Activated T-cell treated with anti-CD3 and anti-CD28 coated beads for 24 hours (primary cell): ENCODE data around the gene IVD.

Source experiments
- DNase-seq: peaks from one replicate; pipeline ENCODE4 v3.0.0-alpha.2; 2020; ENCODE audit warnings: low read depth

IVD gene

DNA sequence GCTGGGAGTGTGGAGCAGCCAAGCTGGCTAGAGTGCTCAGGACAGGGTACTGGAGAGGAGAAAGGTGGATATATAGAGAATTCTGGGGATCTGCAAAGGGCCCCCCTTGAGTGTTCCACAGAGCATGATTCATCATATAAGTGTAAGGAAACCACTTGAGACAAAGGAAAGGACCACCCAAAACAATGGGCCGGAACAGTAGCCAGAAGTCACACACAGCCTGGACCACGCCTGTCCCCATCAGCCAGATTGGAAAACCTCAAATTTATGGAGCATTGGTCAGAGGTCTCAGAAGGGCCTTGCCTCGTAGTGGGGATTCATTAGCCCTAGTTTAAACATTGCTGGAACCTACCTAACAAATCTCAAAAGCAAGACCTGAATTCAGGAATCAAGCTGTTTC is 28.0 kb upstream of the IVD start:
- DNase-seq: no peak

DNA sequence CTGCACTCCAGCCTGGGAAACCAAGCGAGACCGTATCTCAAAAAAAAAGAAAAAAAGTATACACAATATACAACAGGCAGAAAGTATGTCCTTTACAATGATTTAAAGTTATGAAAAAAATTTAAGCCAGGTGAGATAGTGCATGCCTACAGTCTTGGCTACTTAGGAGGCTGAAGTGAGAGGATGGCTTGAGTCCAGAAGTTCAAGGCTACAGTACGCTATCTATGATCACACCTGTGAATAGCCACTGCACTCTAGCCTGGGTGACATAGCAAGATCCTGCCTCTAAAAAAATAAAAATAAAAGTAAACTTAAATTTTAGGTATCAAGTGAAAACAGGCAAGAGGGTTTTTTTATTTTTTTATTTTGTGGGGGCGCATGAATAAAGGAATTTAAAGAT is 26.2 kb upstream of the IVD start:
- no peak for DNase-seq

DNA sequence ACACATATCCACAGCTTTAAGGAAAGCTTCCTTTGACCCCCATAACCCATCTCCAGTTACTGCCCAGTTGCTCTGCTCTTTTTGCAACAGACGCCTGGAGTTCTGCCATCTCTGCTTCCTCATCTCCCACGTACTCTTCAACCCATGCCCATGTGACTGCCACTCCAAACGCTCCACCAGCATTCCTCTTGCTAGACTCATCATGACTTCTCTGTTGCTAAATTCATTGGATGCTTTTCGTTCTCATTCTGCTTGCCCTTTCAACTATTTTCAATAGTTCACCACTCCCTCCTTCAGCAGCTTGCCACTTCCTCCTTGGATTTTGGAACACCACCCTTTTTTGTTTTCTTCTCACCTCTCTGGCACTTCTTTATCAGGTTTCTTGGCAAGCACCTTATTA is 25.7 kb upstream of the IVD start:
- no peak for DNase-seq

DNA sequence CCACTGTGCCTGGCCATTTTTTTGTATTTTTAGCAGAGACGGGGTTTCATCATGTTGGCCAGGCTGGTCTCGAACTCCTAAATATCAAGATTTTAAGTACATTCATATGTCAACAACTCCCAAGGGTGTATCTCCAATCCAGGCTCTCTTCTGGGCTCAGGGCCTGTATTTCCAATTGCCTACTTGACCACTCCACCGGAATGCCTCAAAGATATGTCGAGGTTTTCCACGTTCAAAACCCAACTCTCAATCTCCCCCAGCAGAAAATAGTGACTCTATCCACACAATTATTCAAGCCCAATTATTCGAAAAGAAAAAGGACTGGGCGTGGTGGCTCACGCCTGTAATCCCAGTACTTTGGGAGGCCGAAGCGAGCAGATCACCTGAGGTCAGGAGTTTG is 25.0 kb upstream of the IVD start:
- no peak for DNase-seq

DNA sequence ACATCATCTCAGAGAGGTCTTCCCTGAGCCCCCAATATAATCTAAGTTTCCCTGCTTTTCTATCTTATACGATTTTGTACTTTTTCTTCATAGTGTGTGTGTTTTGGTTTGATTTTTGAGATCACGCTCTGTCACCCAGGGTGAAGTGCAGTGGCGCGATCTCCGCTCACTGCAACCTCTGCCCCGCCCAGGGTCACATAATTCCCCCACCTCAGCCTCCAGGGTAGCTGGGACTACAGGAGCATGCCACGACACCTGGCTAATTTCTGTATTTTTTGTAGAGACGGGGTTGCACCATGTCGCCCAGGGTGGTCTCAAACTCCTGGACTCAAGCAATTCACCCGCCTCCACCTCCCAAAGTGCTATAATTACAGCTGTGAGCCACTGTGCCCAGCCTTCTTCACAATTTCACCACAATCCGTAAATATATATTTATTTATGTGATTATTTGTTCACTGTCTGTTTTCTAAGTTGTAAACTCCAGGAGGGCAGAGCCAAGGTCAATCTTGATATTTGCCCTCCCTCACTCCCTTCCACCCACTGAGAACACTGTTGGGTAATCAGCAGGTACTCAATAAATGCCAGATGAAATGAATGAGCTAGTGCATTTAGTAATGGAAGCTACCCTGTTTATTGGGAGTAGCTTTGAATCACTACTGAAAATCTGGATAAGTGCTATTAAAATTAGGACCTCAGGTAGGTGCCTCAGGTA is 23.6 kb upstream of the IVD start:
- no peak for DNase-seq

DNA sequence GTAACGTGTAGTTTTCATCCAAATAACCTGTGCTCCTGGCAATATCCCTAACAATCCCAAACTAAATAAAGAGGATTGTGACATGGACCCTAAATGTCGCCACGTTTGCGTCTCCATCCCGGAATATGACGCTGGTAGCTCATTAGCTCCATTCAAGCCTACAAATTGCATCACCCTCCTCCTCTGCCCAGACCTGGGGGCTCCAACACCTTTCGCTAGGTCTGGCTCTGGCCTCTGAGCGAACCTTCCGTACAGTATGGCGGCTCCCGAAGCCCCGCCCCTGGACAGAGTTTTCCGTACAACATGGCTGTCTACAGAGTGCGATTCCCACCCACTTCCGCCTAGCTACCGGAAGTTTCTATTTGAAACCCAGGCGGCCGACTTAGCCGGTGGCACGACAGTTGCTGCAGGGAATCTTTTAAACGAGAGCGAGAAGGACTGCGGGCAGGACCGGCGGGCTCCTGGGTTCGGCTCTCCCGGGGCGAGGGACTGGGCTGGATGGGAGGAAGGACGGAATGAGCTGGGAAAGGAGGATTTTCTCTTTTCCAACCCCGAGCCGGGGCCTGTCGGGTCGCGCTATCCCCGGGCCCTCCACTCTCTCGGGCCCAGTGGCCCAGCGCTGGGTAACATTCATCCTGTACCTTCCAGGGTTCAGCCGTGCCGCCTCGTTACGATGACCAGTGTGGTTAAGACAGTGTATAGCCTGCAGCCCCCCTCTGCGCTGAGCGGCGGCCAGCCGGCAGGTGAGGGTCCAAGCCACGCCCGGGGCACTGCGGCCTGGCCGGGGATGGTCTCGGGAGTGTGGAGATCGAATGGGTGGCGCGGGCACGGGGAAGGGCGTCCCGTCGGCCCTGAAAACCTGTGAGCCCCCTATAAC is 22.8 kb upstream of the IVD start, which contains the start of gene KNSTRN:
KNSTRN (plus strand) TSS at position 142 of the 877 bp plus-strand sequence; CDS start at position 257, 115 bp downstream.
- DNase-seq: peak; percentile 90

DNA sequence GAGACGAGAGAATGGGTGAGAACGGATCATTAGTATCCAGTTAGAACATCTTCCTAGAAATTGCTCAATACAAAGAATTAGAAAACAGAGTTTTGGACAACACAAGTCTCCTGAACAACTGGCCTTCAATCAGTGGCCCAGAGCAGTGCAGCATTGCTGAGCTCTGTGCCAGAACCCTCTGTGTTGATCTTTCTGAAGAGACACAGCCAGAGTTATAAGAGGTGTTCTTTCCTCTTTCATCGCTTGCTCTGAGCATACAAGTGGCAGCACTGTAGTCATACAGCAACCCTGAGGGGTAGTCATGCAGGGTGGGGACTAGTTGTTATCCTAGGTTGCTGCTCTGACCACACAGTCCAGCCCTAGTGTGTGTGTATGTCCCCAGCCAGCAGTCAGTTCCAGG is 19.1 kb upstream of the IVD start:
- no peak for DNase-seq

DNA sequence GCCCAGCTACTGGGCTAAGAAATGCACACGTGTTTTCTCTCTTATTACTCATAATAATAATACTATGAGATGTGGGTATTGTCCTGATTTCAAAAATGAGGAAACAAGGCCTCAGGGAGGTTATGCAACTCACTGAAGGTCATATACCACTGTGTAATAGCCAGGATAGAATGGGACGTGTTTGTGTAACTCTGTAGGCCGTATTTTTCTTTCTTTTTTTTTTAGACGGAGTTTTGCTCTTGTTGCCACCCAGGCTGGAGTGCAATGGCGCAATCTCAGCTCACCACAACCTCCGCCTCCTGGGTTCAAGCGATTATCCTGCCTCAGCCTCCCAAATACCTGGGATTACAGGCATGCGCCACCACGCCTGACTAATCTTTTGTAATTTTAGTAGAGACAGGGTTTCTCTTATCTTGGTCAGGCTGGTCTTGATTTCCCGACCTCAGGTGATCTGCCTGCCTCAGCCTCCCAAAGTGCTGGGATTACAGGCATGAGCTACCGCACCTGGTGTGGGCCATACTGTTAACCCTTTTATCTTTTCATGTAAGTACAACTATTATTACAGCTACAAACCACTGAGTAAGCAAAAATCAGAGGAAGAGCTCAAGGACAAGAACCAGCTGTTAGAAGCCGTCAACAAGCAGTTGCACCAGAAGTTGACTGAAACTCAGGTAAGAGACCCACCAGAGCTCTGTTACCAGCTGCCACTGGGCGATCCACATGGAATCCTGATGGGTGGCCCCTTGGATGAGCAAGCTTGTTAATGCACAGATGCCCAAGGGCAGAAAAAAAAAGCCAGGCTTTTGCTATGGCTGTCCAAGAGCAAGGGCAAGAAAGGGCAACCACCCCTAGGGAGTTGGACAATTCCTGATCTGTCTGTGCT is 16.4 kb upstream of the IVD start:
- no peak for DNase-seq

DNA sequence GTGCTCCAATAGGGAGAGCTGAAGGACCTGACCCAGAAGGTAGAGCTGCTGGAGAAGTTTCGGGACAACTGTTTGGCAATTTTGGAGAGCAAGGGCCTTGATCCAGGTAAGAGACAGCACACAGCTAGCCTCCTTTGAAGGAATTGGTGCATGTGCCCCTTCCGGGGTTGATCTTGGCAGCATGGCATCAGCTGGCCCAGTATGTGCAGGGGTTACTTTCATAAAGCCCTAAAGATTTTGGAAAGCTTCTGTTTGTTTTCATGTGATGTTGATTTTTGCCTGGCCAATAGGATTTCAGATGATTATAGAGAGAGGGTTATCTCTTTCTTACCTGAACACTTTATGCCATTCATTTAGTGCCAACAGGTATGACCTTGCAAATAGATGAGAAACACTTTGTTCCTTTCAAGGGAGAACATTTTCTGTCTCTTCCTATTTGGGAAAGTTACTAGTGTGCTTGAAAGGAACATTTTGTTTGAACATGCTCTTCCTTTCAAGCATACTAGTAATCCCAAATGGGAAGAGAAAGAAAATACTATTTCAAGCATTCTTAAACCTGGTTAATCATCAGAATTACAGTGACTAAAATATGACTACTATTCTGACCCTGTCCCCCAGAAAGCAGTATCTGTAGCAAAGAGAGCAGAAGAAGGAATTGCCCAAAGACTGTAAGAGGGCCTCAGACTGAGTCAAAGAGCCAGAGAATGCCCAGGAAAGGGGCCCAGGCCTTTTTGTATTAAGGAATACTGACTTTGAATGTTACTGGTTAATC is 15.6 kb upstream of the IVD start:
- DNase-seq: no peak

DNA sequence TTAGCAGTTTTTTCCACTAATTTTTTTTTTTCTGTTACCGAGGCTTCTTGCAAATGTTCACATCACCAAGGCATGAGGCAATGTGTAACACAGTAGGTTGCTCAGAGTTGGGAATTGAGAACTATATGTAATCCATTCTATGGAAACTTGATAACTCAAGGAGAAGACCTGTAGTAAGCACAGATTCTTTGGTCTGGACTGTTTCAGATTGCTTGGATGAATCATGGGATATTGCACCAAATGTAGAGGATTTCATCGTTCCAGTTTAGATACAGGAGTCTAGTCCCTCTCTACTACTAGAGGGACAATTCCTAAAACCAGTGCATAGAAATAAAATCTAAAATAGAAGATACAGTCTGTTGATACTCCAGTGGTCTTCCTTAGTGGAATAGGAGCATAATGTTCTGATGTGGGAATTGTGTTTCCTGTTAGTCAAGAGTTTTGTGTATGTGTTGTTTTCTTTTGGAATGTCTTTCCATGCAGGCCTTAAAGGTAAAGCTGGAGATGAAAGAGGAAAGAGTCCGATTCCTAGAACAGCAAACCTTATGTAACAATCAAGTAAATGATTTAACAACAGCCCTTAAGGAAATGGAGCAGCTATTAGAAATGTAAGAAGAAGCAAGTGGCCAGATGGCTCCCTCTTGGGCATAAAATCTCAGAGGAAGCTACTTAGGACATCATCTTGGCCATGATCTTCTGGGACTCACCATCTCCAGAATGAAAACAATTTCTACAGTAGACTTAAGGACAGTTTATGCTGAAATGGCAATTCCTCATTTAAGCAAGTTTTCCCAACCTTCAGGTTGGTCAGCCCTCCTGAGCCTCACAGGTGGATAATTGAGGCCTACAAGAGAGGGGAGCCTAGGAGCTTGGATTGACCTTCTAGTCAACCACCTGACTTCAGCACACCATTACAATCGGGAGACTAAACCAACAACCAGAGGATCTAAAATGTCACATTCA is 12.3 kb upstream of the IVD start:
- DNase-seq: no peak

DNA sequence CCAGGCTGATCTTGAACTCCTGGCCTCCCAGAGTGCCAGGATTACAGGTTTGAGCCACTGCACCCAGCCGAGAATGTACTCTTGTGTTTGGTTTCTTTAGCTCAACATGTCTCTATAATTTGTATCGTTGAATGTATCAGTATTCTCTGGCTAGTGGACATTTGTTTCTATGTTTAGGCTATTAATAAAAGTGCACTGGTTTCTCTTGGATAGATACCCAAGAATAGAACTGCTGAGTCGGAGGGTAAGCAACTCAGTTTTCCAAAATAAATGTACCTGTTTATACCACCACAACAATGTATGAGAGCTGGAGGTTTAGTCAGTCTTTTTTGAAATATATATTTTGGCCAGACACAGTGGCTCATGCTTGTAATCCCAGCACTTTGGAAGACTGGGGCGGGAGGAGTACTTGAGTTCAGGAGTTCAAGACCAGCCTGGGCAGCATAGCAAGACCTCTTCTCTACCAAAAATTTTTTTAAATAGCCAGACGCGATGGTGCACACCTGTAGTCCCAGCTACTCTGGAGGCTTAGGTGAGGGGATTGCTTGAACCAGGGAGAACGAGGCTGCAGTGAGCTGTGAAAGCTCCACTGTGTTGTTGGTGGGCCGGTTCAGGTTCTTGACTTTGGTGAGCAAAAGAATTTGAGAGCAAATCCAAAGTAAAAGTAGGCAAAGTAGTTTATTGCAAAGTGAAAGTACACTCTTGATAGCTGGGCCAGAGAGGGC is 7.7 kb upstream of the IVD start:
- DNase-seq: no peak

DNA sequence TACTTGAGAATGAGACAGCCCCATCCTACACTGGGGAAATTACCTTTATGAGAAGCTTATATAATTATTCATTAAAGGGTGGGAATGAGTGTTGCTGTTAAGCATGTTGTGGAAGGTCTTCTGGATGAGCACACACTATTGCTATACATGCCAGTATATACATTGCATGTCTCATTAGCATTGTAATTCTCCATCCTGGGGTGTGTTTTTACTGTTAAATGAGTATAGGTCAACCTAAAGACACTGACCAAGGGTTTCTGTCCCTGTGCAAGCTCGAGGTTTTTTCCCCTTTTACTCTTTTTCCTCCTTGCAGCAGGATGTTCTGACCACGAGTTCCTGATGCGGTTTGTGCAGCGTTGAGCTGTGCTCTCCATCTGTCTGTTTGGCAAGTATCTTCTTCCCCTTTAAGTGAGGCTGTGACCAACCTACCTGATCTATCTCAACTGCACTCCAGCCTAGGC is 7.2 kb upstream of the IVD start:
- no peak for DNase-seq

DNA sequence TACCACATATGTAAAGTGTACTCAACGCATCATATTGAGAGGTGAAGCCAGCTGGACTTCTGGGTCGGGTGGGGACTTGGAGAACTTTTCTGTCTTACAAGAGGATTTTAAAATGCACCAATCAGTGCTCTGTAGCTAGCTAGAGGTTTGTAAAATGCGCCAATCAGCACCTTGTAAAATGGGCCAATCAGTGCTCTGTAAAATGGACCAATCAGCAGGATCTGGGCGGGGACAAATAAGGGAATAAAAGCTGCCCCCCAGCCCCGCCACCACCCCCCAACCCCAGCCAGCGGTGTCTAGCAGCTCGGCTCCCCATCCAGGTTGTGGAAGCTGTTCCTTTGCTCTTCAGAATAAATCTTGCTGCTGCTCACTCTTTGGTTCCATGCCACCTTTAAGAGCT is 6.2 kb upstream of the IVD start:
- no peak for DNase-seq

DNA sequence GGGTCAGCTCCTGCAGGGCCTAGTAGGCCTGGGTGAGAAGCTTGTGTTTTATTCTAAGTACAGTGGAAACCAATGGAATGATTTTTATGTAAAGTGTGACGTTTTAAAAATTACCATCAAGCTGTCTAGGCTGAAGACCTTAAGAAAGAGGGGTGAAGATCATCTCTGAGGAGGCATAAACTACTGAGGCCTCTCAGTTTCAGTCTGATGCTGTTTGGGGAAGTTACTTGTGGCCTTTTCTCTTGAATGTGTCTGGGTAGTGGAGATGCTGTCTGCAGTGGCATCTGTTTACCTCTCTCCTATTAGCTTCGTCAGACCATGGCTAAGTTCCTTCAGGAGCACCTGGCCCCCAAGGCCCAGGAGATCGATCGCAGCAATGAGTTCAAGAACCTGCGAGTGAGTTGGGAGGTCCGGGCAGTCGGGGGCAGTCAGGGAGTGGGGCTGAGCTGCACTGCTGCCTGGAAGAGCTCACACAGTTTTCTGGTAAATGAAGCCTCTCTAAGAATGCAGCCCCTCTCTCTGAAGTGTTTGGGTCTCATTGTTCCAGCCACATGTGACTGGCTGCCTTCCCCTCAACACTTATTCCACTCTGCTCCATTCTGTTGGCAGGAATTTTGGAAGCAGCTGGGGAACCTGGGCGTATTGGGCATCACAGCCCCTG is 1.9 kb downstream of the IVD start:
- no peak for DNase-seq

DNA sequence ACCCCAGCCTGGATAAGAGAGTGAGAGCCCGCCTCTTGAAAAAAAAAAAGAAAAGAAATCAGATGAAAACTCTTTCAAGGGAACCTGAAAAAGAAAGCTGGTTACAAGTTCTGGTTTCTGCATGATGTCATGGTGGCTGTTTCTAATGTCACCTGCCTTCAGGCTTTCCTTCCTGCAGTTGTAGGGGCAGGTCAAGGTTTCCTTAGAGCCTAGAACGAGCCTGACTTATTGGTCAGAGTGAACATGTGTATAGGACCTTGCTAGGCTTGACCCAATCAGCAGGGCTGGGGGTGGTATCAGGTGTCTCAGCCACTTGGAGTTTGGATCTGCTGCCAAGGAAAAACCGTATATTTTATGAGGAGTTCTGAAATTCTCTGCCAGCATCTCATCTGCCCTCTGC is 3.8 kb downstream of the IVD start:
- no peak for DNase-seq

DNA sequence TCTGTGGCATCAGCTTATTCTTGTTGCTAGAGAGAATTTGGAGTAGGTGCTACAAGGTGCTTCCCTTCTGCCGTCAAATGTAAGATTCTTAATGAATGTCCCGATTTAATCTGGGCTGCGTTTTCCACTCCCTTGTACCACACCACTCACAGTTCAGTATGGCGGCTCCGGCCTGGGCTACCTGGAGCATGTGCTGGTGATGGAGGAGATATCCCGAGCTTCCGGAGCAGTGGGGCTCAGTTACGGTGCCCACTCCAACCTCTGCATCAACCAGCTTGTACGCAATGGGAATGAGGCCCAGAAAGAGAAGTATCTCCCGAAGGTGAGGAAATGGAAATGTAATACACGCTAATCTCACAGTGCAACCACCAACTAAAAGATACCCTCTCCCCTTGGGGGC is 4.9 kb downstream of the IVD start:
- DNase-seq: no peak

DNA sequence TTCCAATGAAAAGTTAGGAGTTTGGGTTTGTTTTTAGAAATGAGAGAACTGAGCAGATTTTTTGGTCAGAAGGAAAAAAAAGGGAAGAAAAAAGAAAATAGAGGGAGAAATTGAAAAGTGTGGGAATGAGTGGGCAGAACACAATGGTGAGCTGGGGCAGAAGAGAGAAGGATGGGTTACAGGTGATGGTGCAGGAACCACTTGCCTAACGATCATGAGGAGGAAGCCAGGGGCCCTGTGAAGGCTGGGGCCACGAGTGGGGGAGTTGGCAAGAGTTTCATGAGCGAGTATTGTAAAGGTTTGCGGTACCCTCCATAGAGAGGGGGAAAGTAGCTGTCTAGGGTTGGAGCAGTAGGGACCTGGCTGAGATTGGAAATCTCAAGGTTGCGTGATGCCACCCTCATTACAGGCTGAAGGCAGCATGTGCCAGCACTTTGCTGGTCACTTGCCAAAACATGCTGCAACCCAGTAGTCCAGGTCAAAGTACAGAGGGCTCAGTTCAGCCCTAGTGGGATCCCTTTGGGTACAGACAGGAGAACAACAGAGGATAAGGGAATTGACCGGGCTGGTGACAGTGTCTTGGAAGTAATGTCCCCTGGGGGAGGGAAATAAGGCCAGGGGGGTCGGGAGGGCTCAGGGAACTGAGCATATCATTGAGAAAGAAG is 6.6 kb downstream of the IVD start:
- no peak for DNase-seq

DNA sequence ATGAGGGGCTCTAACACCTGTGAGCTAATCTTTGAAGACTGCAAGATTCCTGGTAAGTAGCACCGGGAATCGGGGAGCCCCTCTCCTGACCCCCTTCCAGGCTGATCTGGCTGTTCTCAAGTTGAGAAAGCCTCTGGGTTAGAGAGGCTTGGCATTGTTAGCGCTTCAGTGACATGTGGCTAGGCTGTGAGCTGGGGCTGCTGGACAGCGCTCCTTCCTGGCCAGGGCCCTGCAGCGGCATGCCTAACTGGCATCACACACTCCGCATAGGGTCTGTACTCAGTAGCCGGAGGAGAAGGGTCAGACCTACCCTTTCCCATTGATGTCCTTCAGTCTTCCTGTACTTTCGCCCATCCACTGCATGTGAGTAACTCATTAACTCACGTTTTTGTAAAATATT is 7.4 kb downstream of the IVD start:
- no peak for DNase-seq

DNA sequence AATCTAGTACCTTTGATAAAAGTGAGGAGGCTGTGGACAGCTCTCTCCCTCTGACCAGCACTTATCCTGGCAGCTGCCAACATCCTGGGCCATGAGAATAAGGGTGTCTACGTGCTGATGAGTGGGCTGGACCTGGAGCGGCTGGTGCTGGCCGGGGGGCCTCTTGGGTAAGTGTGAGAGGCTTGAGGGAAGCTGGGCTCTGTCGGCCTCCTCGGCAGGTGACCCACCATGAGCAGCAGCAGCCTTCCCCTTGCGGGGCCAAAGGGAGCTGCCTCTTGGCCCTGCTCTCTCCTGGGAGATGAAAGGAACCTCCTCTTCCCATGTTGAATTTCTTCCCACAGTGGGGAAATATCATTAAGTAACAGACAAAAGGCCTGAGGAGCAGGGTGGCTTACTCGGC is 9.2 kb downstream of the IVD start:
- DNase-seq: no peak
